ENCODE results near the gene EPHB3.

GRCh38 chr3:184570489-184570888 lies 8.9 kb downstream of the EPHB3 start:
- no peak for TF ChIP-seq POLR2A (IDR thresholded peaks at IDR 0.05; ENCODE audit: low read depth, low read length)
- no peak for TF ChIP-seq CTCF (IDR thresholded peaks at IDR 0.05; ENCODE audit: extremely low read depth in 1 of 2, insufficient read depth in 1 of 2, low read depth in 1 of 2, low read length in 2 of 2)
- no peak for TF ChIP-seq FOS (IDR thresholded peaks at IDR 0.05; ENCODE audit: borderline replicate concordance, insufficient read depth, low read length)
- TF ChIP-seq, protein P1, sequence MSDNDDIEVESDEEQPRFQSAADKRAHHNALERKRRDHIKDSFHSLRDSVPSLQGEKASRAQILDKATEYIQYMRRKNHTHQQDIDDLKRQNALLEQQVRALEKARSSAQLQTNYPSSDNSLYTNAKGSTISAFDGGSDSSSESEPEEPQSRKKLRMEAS (IDR thresholded peaks at IDR 0.05; ENCODE audit: insufficient read depth, insufficient read length): no peak
- no peak for TF ChIP-seq EZH2 (IDR thresholded peaks at IDR 0.05; ENCODE audit: borderline replicate concordance, low read depth, low read length, severe bottlenecking)
- TF ChIP-seq JUN (IDR thresholded peaks at IDR 0.05; ENCODE audit: borderline replicate concordance, insufficient read depth, insufficient read length, low read depth): no peak
- TF ChIP-seq POLR2AphosphoS5 (IDR thresholded peaks at IDR 0.05; ENCODE audit: insufficient read depth, low read depth, low read length): no peak

Data from endothelial cell of umbilical vein (primary cell).